NT2/D1 (cell line): ENCODE results near the gene OR9K2.

Source experiments
- SUZ12 ChIP-seq: IDR thresholded peaks from 2 replicates; pipeline ENCODE4 v1.6.1; 2011; ENCODE audit not compliant: insufficient read length, insufficient read depth; ENCODE audit errors: extremely low read depth
- YY1 ChIP-seq: IDR thresholded peaks from 2 replicates; pipeline ENCODE4 v1.6.1; 2011; ENCODE audit not compliant: insufficient read length, insufficient read depth
- ZNF274 ChIP-seq: IDR thresholded peaks from 2 replicates; pipeline ENCODE4 v1.6.1; 2011; ENCODE audit warnings: mild to moderate bottlenecking, low read depth, low read length

DNA sequence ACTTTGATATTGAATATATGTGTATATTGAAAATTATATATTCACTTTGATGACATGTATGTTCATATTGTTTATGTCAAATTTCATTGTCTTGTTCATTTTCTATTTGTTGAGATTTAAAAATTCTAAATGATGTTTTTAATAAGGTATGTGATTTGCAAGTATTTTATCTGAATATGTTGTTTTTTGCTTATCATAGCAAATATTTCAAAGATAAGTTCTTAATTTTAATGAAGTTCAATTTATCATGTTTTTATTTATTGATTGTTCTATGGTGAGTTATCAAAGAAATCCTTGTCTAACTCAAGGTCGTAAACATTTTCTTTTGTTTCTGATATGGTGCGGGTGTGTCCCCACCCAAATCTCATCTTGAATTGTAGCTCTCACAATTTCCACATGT lies 45.2 kb downstream of the OR9K2 start:
- no peak for TF ChIP-seq YY1
- no peak for TF ChIP-seq ZNF274
- no peak for TF ChIP-seq SUZ12
